Measurements from ENCODE around the gene TMC3. TPM values are rescaled to one million over a fixed set of nuclear protein-coding genes. Genes with fewer than 3 reads are reported as not detected.
A peak's percentile ranks its signal among the peaks of the same experiment; 100 is the strongest.

The TMC3 gene
- total and polyA plus RNA-seq, 2 experiments from 2014 or later = 0.43 TPM; not detected in 1

DNA sequence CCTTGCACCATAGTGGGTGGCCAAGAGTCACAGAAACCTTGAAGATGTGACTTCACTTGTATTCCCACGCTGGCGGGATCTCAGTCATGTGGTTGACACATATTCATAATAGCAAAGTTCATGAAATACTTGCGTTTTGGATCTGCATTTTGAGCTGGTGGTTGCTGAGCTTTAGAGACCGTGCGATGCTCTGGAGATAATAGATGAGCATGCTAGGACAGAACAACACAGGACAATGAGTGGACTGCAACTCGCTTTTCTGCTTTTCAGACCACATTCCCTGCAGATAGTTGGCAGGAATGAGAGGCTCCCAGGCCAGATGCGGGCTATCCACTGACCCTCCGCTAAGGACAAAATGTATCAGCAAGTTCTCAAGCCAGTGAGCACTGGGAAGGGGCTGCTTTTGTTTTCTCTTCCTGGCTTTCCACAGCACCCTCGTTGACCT is 36.3 kb downstream of the TMC3 start:
- H2AFZ ChIP-seq = no peak overlapping the region
- WGBS (ENCODE audit: low lambda C conversion rate, missing lambda C conversion rate) = 88% methylated on average over 9 of the region's 9 CpGs
- H3K9me2 ChIP-seq (replicated peaks; ENCODE audit: insufficient read depth) = no peaks in the 10 kb centered on the region
- no peaks in the 10 kb centered on the region for H3K27me3 ChIP-seq
- H3K36me3 ChIP-seq (replicated peaks; ENCODE audit: insufficient read depth, low read depth) = no peaks in the 10 kb centered on the region
- no peak for DNase-seq (ENCODE audit: low spot score)
- H3K79me2 ChIP-seq = no peaks in the 10 kb centered on the region
- no peak overlapping the region for H3K4me2 ChIP-seq
- no peaks in the 10 kb centered on the region for H4K20me1 ChIP-seq (ENCODE audit: insufficient read depth, poor library complexity, severe bottlenecking)
- H3K4me3 ChIP-seq = no peak overlapping the region
- H3K4me1 ChIP-seq (ENCODE audit: insufficient read depth) = peaks cover 28% of the 10 kb centered on the region
- H3K27ac ChIP-seq = peak overlapping the region; percentile 29
- no peaks in the 10 kb centered on the region for H3K9me3 ChIP-seq (ENCODE audit: low read depth)
- TF ChIP-seq, protein P1, sequence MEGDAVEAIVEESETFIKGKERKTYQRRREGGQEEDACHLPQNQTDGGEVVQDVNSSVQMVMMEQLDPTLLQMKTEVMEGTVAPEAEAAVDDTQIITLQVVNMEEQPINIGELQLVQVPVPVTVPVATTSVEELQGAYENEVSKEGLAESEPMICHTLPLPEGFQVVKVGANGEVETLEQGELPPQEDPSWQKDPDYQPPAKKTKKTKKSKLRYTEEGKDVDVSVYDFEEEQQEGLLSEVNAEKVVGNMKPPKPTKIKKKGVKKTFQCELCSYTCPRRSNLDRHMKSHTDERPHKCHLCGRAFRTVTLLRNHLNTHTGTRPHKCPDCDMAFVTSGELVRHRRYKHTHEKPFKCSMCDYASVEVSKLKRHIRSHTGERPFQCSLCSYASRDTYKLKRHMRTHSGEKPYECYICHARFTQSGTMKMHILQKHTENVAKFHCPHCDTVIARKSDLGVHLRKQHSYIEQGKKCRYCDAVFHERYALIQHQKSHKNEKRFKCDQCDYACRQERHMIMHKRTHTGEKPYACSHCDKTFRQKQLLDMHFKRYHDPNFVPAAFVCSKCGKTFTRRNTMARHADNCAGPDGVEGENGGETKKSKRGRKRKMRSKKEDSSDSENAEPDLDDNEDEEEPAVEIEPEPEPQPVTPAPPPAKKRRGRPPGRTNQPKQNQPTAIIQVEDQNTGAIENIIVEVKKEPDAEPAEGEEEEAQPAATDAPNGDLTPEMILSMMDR (IDR thresholded peaks at IDR 0.05; ENCODE audit: poor library complexity) = no peak
- TF ChIP-seq EZH2phosphoT487 (IDR thresholded peaks at IDR 0.05; ENCODE audit: low read depth, severe bottlenecking, unreplicated experiment) (no peak), EZH2 (IDR thresholded peaks at IDR 0.05; ENCODE audit: borderline replicate concordance) (no peak)

DNA sequence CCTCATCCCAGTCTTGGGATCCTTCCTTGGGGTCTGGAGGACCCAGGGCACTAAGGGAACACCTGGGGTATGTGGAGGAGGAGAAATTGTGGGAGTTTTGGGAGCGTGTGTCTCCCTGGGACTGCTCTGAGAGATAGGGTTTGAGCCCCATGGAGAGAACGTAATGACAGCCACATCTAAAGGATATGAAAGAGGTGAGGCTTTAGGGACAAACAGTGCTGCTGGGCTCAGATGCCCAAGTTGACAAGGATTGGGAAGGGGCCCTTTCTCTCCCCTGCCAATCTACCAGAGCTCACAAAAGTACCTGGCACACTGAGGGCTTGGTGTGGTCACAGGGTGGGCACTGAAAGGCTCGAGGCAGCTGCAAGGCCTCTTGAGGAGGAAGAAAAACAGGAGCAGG is 36.8 kb downstream of the TMC3 start:
- H3K4me1 ChIP-seq (ENCODE audit: insufficient read depth) = peaks cover 28% of the 10 kb centered on the region
- no peaks in the 10 kb centered on the region for H3K36me3 ChIP-seq (replicated peaks; ENCODE audit: insufficient read depth, low read depth)
- H3K9me2 ChIP-seq (replicated peaks; ENCODE audit: insufficient read depth) = no peaks in the 10 kb centered on the region
- H3K4me2 ChIP-seq = no peak overlapping the region
- no peaks in the 10 kb centered on the region for H4K20me1 ChIP-seq (ENCODE audit: insufficient read depth, poor library complexity, severe bottlenecking)
- no peaks in the 10 kb centered on the region for H3K9me3 ChIP-seq (ENCODE audit: low read depth)
- WGBS (ENCODE audit: low lambda C conversion rate, missing lambda C conversion rate) = 98% methylated on average over 3 of the region's 3 CpGs
- TF ChIP-seq, protein P1 (IDR thresholded peaks at IDR 0.05; ENCODE audit: poor library complexity) = no peak
- TF ChIP-seq EZH2phosphoT487 (IDR thresholded peaks at IDR 0.05; ENCODE audit: low read depth, severe bottlenecking, unreplicated experiment) (no peak), EZH2 (IDR thresholded peaks at IDR 0.05; ENCODE audit: borderline replicate concordance) (no peak)
- no peak overlapping the region for H3K4me3 ChIP-seq
- DNase-seq (ENCODE audit: low spot score) = no peak
- no peaks in the 10 kb centered on the region for H3K79me2 ChIP-seq
- H2AFZ ChIP-seq = no peak overlapping the region
- no peaks in the 10 kb centered on the region for H3K27me3 ChIP-seq
- no peak overlapping the region for H3K27ac ChIP-seq

DNA sequence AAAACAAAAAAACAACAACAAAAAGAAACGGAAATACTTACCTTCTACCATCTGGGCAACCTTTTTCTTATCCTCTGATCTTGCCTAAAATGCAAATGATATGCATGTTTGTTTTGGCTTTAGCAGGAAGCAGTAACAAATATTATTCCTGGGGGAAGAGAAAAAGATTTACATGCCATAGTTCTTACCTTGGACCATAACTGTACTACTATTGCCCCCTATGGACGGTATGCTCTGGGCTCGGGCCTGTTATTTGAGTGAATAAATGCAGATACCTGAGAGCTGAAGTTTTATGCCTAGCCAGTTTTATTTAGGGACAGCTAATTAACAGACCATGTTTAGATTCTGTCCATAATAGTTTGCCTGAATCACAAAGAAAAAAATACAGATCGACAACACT is 37.4 kb downstream of the TMC3 start:
- TF ChIP-seq, protein P1 (IDR thresholded peaks at IDR 0.05; ENCODE audit: poor library complexity) = peak; percentile 21
- TF ChIP-seq EZH2 (IDR thresholded peaks at IDR 0.05; ENCODE audit: borderline replicate concordance) = no peak
- no peaks in the 10 kb centered on the region for H4K20me1 ChIP-seq (ENCODE audit: insufficient read depth, poor library complexity, severe bottlenecking)
- H3K36me3 ChIP-seq (replicated peaks; ENCODE audit: insufficient read depth, low read depth) = no peaks in the 10 kb centered on the region
- DNase-seq (ENCODE audit: low spot score) = no peak
- no peaks in the 10 kb centered on the region for H3K79me2 ChIP-seq
- H3K9me2 ChIP-seq (replicated peaks; ENCODE audit: insufficient read depth) = no peaks in the 10 kb centered on the region
- H3K9me3 ChIP-seq (ENCODE audit: low read depth) = no peaks in the 10 kb centered on the region
- no peak overlapping the region for H3K27ac ChIP-seq
- peaks cover 31% of the 10 kb centered on the region for H3K4me1 ChIP-seq (ENCODE audit: insufficient read depth)
- H3K4me2 ChIP-seq = no peak overlapping the region
- H3K4me3 ChIP-seq = no peak overlapping the region
- no peaks in the 10 kb centered on the region for H3K27me3 ChIP-seq
- 82% methylated on average over 4 of the region's 4 CpGs for WGBS (ENCODE audit: low lambda C conversion rate, missing lambda C conversion rate)
- H2AFZ ChIP-seq = no peak overlapping the region

DNA sequence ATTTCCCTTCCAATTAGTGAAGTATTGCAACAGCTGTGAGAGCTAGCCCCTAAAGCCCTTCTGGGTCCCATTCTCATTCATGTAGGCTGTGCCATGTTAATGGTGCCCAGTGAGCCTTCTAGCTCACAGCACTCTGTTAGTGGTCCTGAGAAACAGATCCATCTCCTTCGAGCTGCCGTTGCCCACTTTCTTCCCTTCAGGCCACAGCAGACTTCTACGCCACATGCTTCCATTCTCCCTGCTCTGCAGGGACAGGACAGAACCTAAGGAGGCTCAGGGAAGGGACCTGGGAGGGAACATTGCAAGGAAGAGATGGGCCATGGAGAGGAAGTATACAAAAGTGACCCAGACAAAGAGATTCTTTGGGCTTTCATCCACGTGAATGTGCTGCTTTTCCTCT is 38.4 kb downstream of the TMC3 start:
- Histone ChIP-seq H3K27ac (peak overlapping the region; percentile 38), H3K36me3 (replicated peaks; ENCODE audit: insufficient read depth, low read depth) (no peaks in the 10 kb centered on the region), H4K20me1 (ENCODE audit: insufficient read depth, poor library complexity, severe bottlenecking) (no peaks in the 10 kb centered on the region), H3K27me3 (no peaks in the 10 kb centered on the region), H2AFZ (no peak overlapping the region), H3K4me2 (no peak overlapping the region), H3K9me2 (replicated peaks; ENCODE audit: insufficient read depth) (no peaks in the 10 kb centered on the region), H3K4me1 (ENCODE audit: insufficient read depth) (peaks cover 39% of the 10 kb centered on the region), H3K79me2 (no peaks in the 10 kb centered on the region), H3K4me3 (no peak overlapping the region), H3K9me3 (ENCODE audit: low read depth) (no peaks in the 10 kb centered on the region)
- WGBS (ENCODE audit: low lambda C conversion rate, missing lambda C conversion rate) = 89% methylated on average over 4 of the region's 4 CpGs
- TF ChIP-seq EZH2phosphoT487 (IDR thresholded peaks at IDR 0.05; ENCODE audit: low read depth, severe bottlenecking, unreplicated experiment) (no peak), EZH2 (IDR thresholded peaks at IDR 0.05; ENCODE audit: borderline replicate concordance) (no peak)
- TF ChIP-seq, protein P1 (IDR thresholded peaks at IDR 0.05; ENCODE audit: poor library complexity) = no peak
- DNase-seq (ENCODE audit: low spot score) = no peak

All from hepatocyte (in vitro differentiated cells).